HEK293 (cell line): ENCODE measurements around the gene LRRC8C.
A peak's percentile ranks its signal among the peaks of the same experiment; 100 is the strongest.
"Not testable (repeated sequence)": the region's sequence is repeated elsewhere in the genome, so short reads cannot be mapped to it uniquely, and the experiment has no call there.

Experiments
- CTCF ChIA-PET: fragments of 350-600 bp; formaldehyde crosslinking; extraction: SDS; loops from one replicate; lab custom pipeline; 2021; ENCODE audit warnings: antibody characterized with exemption; lab: Yijun Ruan, JAX
- POLR2A ChIA-PET: fragments of 300-600 bp; formaldehyde crosslinking; extraction: SDS; loops from one replicate; lab custom pipeline; 2020; ENCODE audit warnings: antibody characterized with exemption, inconsistent platforms; lab: Yijun Ruan, JAX
- H3K27ac ChIP-seq: fragments of 200-500 bp; sonication (Bioruptor generic); 2 replicates; pipeline ENCODE4 v1.5.1; 2014; ENCODE audit warnings: low read depth, low read length, control low read depth, inconsistent platforms; ENCODE audit errors: extremely low read depth
- H3K36me3 ChIP-seq, 2 experiments: fragments of 200-500 bp in 1 of 2; sonication (Bioruptor generic) in 1 of 2; 1 replicate in 1 of 2; 2 replicates in 1 of 2; pipeline ENCODE4 v1.5.1; 2014 to 2017; ENCODE audit warnings: inconsistent platforms in 2 of 2, low read length in 2 of 2; ENCODE audit not compliant: control insufficient read depth in 2 of 2, insufficient read depth in 1 of 2
- H3K4me1 ChIP-seq: fragments of 200-500 bp; sonication (Bioruptor generic); 2 replicates; pipeline ENCODE4 v1.5.1; 2014; ENCODE audit warnings: mild to moderate bottlenecking, low read length, inconsistent platforms; ENCODE audit not compliant: control insufficient read depth, insufficient read depth
- H3K4me3 ChIP-seq: 2 replicates; pipeline ENCODE4 v1.5.1; 2011; ENCODE audit warnings: low read depth, mild to moderate bottlenecking, control low read depth, low read length, moderate library complexity
- H3K9me3 ChIP-seq: fragments of 200-500 bp; sonication (Bioruptor generic); 2 replicates; pipeline ENCODE4 v1.5.1; 2014; ENCODE audit warnings: low read depth, low read length, inconsistent platforms; ENCODE audit not compliant: control insufficient read depth, insufficient read depth
- EGR2 ChIP-seq: fragments of 450-650 bp; formaldehyde crosslinking; IDR thresholded peaks from 2 replicates; pipeline ENCODE4 v1.5.1; 2016; ENCODE audit warnings: low read depth, missing biosample characterization, missing genetic modification characterization
- OVOL3 ChIP-seq: fragments of 450-650 bp; formaldehyde crosslinking; IDR thresholded peaks from 2 replicates; pipeline ENCODE4 v1.5.1; 2016; ENCODE audit warnings: missing biosample characterization, missing genetic modification characterization
- SP3 ChIP-seq: fragments of 450-650 bp; formaldehyde crosslinking; IDR thresholded peaks from 2 replicates; pipeline ENCODE4 v1.5.1; 2016; ENCODE audit warnings: missing biosample characterization, missing genetic modification characterization
- SP7 ChIP-seq: fragments of 450-650 bp; formaldehyde crosslinking; IDR thresholded peaks from 2 replicates; pipeline ENCODE4 v1.5.1; 2016; ENCODE audit warnings: missing biosample characterization, missing genetic modification characterization
- ZEB2 ChIP-seq: fragments of 450-650 bp; formaldehyde crosslinking; IDR thresholded peaks from 2 replicates; pipeline ENCODE4 v1.5.1; 2016; ENCODE audit warnings: missing biosample characterization, missing genetic modification characterization
- ZFHX2 ChIP-seq: fragments of 450-650 bp; formaldehyde crosslinking; conservative IDR thresholded peaks from 2 replicates; pipeline ENCODE4 v1.5.1; 2016; ENCODE audit warnings: missing biosample characterization, missing genetic modification characterization
- ZNF121 ChIP-seq: fragments of 450-650 bp; formaldehyde crosslinking; IDR thresholded peaks from 2 replicates; pipeline ENCODE4 v1.5.1; 2016; ENCODE audit warnings: missing biosample characterization, missing genetic modification characterization
- ZNF133 ChIP-seq: fragments of 450-650 bp; formaldehyde crosslinking; IDR thresholded peaks from 2 replicates; pipeline ENCODE4 v1.5.1; 2016; ENCODE audit warnings: missing biosample characterization, missing genetic modification characterization
- ZNF157 ChIP-seq: fragments of 450-650 bp; formaldehyde crosslinking; IDR thresholded peaks from 2 replicates; pipeline ENCODE4 v1.5.1; 2016; ENCODE audit warnings: missing biosample characterization, missing genetic modification characterization
- ZNF292 ChIP-seq: fragments of 450-650 bp; formaldehyde crosslinking; IDR thresholded peaks from 2 replicates; pipeline ENCODE4 v1.5.1; 2016; ENCODE audit warnings: low read depth, missing biosample characterization, missing genetic modification characterization, borderline replicate concordance
- ZNF501 ChIP-seq: fragments of 450-650 bp; formaldehyde crosslinking; IDR thresholded peaks from 2 replicates; pipeline ENCODE4 v1.5.1; 2016; ENCODE audit warnings: missing biosample characterization, missing genetic modification characterization
- ZNF530 ChIP-seq: fragments of 450-650 bp; formaldehyde crosslinking; IDR thresholded peaks from 2 replicates; pipeline ENCODE4 v1.5.1; 2016; ENCODE audit warnings: low read depth, missing biosample characterization, missing genetic modification characterization
- ZNF585B ChIP-seq: fragments of 450-650 bp; formaldehyde crosslinking; IDR thresholded peaks from 2 replicates; pipeline ENCODE4 v1.5.1; 2016; ENCODE audit warnings: missing biosample characterization, missing genetic modification characterization
- ZNF701 ChIP-seq: fragments of 450-650 bp; formaldehyde crosslinking; IDR thresholded peaks from 2 replicates; pipeline ENCODE4 v1.5.1; 2016; ENCODE audit warnings: missing biosample characterization, missing genetic modification characterization
- ZNF777 ChIP-seq: fragments of 450-650 bp; formaldehyde crosslinking; IDR thresholded peaks from 2 replicates; pipeline ENCODE4 v1.5.1; 2017; ENCODE audit warnings: missing biosample characterization, missing genetic modification characterization, borderline replicate concordance
- ZNF792 ChIP-seq: fragments of 450-650 bp; formaldehyde crosslinking; IDR thresholded peaks from 2 replicates; pipeline ENCODE4 v1.5.1; 2016; ENCODE audit warnings: missing biosample characterization, missing genetic modification characterization
- ZNF830 ChIP-seq: fragments of 450-650 bp; IDR thresholded peaks from 2 replicates; pipeline ENCODE4 v1.5.0; 2018; ENCODE audit warnings: missing biosample characterization, missing genetic modification characterization, low read depth, mild to moderate bottlenecking, moderate library complexity
- TF ChIP-seq, protein P1 (sequence below): fragments of 450-650 bp; formaldehyde crosslinking; IDR thresholded peaks from 2 replicates; pipeline ENCODE4 v1.5.1; 2016; ENCODE audit warnings: missing biosample characterization, missing genetic modification characterization
- TF ChIP-seq, protein P2 (sequence below): fragments of 450-650 bp; formaldehyde crosslinking; IDR thresholded peaks from 2 replicates; pipeline ENCODE4 v1.5.1; 2016; ENCODE audit warnings: missing biosample characterization, missing genetic modification characterization
- TF ChIP-seq, protein P3 (sequence below): fragments of 450-650 bp; formaldehyde crosslinking; IDR thresholded peaks from 2 replicates; pipeline ENCODE4 v1.5.1; 2016; ENCODE audit warnings: missing biosample characterization, missing genetic modification characterization
- TF ChIP-seq, protein P4 (sequence below): fragments of 450-650 bp; formaldehyde crosslinking; IDR thresholded peaks from 2 replicates; pipeline ENCODE4 v1.5.1; 2016; ENCODE audit warnings: missing biosample characterization, missing genetic modification characterization
- TF ChIP-seq, protein P5 (sequence below): fragments of 450-650 bp; formaldehyde crosslinking; IDR thresholded peaks from 2 replicates; pipeline ENCODE4 v1.5.1; 2017; ENCODE audit warnings: missing biosample characterization, missing genetic modification characterization

The LRRC8C gene

DNA sequence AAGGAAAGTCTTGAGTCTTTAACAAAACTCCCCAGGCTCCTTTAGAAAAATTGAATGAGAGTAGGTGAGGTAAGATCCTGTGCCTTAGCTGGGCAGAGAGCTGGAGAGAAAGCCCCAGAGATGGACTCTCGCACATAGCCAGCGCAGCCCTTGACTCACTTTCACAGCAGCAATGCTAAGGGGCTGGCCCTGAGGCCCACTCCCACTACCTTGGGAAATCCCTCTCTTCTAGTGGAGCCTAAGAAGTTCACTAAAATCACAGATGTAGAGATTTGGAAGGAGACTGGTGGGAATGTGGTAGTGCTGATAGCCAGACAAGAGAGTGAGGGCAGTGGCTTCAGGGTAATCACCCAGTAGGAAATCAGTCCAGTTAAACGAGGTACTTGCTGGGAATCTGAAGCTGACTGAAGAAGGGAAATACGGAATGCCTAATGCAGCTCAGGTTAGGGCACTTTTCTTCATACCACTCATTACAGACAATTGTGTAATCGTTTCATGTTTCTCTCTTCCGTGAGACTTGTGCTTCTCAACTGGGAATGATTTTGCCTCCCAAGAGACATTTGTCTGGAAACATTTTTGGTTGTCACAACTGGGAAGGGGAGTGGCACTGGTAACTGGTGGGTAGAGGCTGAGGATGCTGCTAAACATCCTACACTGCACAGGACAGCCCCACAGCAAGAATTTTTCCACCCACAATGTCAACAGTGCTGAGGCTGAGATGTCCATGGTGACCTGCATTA is 42.4 kb upstream of the LRRC8C start:
- Histone ChIP-seq H3K9me3 (no peaks in the 10 kb centered on the region), H3K4me1 (no peaks in the 10 kb centered on the region), H3K36me3 (no peaks in the 10 kb centered on the region), H3K4me3 (no peak overlapping the region), H3K27ac (no peak overlapping the region)
- TF ChIP-seq, protein P1, sequence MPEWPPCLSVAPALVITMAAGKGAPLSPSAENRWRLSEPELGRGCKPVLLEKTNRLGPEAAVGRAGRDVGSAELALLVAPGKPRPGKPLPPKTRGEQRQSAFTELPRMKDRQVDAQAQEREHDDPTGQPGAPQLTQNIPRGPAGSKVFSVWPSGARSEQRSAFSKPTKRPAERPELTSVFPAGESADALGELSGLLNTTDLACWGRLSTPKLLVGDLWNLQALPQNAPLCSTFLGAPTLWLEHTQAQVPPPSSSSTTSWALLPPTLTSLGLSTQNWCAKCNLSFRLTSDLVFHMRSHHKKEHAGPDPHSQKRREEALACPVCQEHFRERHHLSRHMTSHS (tag by site-specific recombination) = no peak
- no peak for TF ChIP-seq ZNF701 (tag by site-specific recombination)
- TF ChIP-seq, protein P2, sequence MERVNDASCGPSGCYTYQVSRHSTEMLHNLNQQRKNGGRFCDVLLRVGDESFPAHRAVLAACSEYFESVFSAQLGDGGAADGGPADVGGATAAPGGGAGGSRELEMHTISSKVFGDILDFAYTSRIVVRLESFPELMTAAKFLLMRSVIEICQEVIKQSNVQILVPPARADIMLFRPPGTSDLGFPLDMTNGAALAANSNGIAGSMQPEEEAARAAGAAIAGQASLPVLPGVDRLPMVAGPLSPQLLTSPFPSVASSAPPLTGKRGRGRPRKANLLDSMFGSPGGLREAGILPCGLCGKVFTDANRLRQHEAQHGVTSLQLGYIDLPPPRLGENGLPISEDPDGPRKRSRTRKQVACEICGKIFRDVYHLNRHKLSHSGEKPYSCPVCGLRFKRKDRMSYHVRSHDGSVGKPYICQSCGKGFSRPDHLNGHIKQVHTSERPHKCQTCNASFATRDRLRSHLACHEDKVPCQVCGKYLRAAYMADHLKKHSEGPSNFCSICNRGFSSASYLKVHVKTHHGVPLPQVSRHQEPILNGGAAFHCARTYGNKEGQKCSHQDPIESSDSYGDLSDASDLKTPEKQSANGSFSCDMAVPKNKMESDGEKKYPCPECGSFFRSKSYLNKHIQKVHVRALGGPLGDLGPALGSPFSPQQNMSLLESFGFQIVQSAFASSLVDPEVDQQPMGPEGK (tag by site-specific recombination) = no peak
- TF ChIP-seq ZFHX2 (tag by site-specific recombination) = 0 out of 2 replicates have a peak, but pooled peaks have one; percentile 17
- TF ChIP-seq, protein P3, sequence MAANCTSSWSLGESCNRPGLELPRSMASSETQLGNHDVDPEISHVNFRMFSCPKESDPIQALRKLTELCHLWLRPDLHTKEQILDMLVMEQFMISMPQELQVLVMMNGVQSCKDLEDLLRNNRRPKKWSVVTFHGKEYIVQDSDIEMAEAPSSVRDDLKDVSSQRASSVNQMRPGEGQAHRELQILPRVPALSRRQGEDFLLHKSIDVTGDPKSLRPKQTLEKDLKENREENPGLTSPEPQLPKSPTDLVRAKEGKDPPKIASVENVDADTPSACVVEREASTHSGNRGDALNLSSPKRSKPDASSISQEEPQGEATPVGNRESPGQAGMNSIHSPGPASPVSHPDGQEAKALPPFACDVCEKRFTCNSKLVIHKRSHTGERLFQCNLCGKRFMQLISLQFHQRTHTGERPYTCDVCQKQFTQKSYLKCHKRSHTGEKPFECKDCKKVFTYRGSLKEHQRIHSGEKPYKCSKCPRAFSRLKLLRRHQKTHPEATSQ (tag by site-specific recombination) = no peak
- TF ChIP-seq EGR2 = peak; percentile 39; the same call in 1 of the 2 replicates
- CTCF ChIA-PET = interaction anchor here (0.8 to 5.8 kb wide), 3 partner anchors 56 to 173 kb away, joined by 3 to 17 read pairs (median 7); no protein-coding TSS in a partner anchor
- POLR2A ChIA-PET = no interaction called here

DNA sequence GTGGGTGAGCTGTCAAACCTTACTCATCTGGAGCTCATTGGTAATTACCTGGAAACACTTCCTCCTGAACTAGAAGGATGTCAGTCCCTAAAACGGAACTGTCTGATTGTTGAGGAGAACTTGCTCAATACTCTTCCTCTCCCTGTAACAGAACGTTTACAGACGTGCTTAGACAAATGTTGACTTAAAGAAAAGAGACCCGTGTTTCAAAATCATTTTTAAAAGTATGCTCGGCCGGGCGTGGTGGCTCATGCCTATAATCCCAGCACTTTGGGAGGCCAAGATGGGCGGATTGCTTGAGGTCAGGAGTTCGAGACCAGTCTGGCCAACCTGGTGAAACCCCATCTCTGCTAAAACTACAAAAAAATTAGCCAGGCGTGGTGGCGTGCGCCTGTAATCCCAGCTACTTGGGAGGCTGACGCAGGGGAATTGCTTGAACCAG is 40.0 kb upstream of the LRRC8C start:
- H3K4me3 ChIP-seq, H3K27ac ChIP-seq, POLR2A ChIA-PET, H3K9me3 ChIP-seq, H3K36me3 ChIP-seq, H3K4me1 ChIP-seq: not testable (repeated sequence)
- CTCF ChIA-PET = interaction anchor here (5.8 kb wide), 1 partner anchor 170 kb away, joined by 17 read pairs; no protein-coding TSS in a partner anchor

DNA sequence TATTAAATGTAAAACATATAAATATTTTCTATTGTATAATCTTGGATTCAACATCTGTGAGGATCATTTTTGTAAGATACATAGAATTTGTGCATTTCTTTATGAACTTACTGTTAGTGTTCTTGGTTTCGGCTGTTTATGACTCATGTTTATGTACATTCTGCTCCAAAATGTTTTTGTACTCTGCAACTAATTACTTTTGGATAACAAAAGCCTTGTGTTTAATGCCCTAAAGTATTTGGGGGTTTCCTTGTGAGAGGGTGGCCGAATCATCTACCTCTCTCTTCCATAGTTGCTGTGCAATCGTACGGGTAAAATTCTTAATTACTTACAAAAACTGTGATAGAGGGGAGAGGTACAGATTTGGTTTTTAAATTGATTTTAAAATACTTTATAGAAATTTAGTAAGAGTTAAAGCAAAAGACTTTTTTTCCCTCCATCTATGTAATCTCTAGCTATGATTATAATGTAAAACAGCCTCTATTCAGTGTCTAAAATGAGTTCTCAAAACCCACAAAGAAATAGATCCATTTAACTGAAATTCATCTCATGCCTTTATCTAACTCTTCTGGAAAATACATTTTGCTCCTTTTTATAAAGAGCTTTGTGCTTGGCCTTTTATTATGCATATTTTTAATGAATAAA is 38.7 kb upstream of the LRRC8C start:
- H3K4me1 ChIP-seq = no peaks in the 10 kb centered on the region
- CTCF ChIA-PET = interaction anchor here (0.6 to 5.8 kb wide), 5 partner anchors 8 to 1104 kb away, joined by 3 to 17 read pairs (median 3); no protein-coding TSS in a partner anchor
- no peaks in the 10 kb centered on the region for H3K9me3 ChIP-seq
- TF ChIP-seq, protein P4, sequence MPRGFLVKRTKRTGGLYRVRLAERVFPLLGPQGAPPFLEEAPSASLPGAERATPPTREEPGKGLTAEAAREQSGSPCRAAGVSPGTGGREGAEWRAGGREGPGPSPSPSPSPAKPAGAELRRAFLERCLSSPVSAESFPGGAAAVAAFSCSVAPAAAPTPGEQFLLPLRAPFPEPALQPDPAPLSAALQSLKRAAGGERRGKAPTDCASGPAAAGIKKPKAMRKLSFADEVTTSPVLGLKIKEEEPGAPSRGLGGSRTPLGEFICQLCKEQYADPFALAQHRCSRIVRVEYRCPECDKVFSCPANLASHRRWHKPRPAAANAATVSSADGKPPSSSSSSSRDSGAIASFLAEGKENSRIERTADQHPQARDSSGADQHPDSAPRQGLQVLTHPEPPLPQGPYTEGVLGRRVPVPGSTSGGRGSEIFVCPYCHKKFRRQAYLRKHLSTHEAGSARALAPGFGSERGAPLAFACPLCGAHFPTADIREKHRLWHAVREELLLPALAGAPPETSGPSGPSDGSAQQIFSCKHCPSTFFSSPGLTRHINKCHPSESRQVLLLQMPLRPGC (tag by site-specific recombination) = no peak
- TF ChIP-seq ZNF133 (no peak), ZNF830 (no peak), ZNF292 (tag by site-specific recombination) (no peak), OVOL3 (tag by site-specific recombination) (no peak), SP7 (tag by site-specific recombination) (no peak), ZNF585B (tag by site-specific recombination) (no peak), ZNF501 (tag by site-specific recombination) (no peak), SP3 (tag by site-specific recombination) (no peak), ZEB2 (no peak), ZNF157 (no peak), ZNF121 (no peak), ZNF777 (no peak), ZNF530 (tag by site-specific recombination) (no peak), ZNF792 (tag by site-specific recombination) (no peak)
- TF ChIP-seq, protein P5, sequence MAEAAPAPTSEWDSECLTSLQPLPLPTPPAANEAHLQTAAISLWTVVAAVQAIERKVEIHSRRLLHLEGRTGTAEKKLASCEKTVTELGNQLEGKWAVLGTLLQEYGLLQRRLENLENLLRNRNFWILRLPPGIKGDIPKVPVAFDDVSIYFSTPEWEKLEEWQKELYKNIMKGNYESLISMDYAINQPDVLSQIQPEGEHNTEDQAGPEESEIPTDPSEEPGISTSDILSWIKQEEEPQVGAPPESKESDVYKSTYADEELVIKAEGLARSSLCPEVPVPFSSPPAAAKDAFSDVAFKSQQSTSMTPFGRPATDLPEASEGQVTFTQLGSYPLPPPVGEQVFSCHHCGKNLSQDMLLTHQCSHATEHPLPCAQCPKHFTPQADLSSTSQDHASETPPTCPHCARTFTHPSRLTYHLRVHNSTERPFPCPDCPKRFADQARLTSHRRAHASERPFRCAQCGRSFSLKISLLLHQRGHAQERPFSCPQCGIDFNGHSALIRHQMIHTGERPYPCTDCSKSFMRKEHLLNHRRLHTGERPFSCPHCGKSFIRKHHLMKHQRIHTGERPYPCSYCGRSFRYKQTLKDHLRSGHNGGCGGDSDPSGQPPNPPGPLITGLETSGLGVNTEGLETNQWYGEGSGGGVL (tag by site-specific recombination) = no peak
- TF ChIP-seq, all 188 proteins: peak for 0
- Histone ChIP-seq H3K36me3 (no peaks in the 10 kb centered on the region), H3K4me3 (no peak overlapping the region), H3K27ac (no peak overlapping the region)
- POLR2A ChIA-PET = no interaction called here
